Measurements from ENCODE around the gene PDYN.

- TF ChIP-seq CTCF (IDR thresholded peaks at IDR 0.05): no peak
- no peak for TF ChIP-seq EZH2 (IDR thresholded peaks at IDR 0.05)
Observed at GRCh38 chr20:1946442-1946761, 47.5 kb downstream of the PDYN start.
